Chondrocyte (in vitro differentiated cells): ENCODE data around the gene LMNTD2. TPM values are rescaled to one million over a fixed set of nuclear protein-coding genes. Genes with fewer than 3 reads are reported as not detected.

ENCODE experiments used
- DNase-seq: peaks from one replicate; pipeline ENCODE4 v3.0.0; 2021; ENCODE audit warnings: mixed read lengths, low spot score
- H3K27ac Mint-ChIP-seq: one replicate; pipeline ENCODE4 v1.8.0; 2021; ENCODE audit warnings: mild to moderate bottlenecking, moderate library complexity, mixed read lengths; ENCODE audit not compliant: unreplicated experiment
- H3K27me3 Mint-ChIP-seq: 2 replicates; pipeline ENCODE4 v1.8.0; 2021; ENCODE audit warnings: low read depth, mixed read lengths
- H3K36me3 Mint-ChIP-seq: 2 replicates; pipeline ENCODE4 v1.8.0; 2021; ENCODE audit warnings: low read depth, mixed read lengths
- H3K4me1 Mint-ChIP-seq: 2 replicates; pipeline ENCODE4 v1.8.0; 2021; ENCODE audit warnings: low read depth, mild to moderate bottlenecking, mixed read lengths
- H3K4me3 Mint-ChIP-seq: one replicate; pipeline ENCODE4 v1.8.0; 2021; ENCODE audit warnings: mild to moderate bottlenecking, moderate library complexity, mixed read lengths; ENCODE audit not compliant: unreplicated experiment
- H3K9me3 Mint-ChIP-seq: 2 replicates; pipeline ENCODE4 v1.8.0; 2021; ENCODE audit warnings: low read depth, mixed read lengths
- total RNA-seq: library from RNA; stranded (reverse); gene quantifications from 3 replicates; pipeline ENCODE4 v1.2.1, GENCODE V29; 2021
- TF ChIP-seq, protein P1 (sequence below): fragments of 200-600 bp; sonication (generic); IDR thresholded peaks from 2 replicates; pipeline ENCODE4 v1.5.0; 2021; ENCODE audit warnings: antibody characterized with exemption, mild to moderate bottlenecking, moderate library complexity

LMNTD2 gene
- total RNA-seq, 1 donor from 2014 or later, result 5.5 TPM

DNA sequence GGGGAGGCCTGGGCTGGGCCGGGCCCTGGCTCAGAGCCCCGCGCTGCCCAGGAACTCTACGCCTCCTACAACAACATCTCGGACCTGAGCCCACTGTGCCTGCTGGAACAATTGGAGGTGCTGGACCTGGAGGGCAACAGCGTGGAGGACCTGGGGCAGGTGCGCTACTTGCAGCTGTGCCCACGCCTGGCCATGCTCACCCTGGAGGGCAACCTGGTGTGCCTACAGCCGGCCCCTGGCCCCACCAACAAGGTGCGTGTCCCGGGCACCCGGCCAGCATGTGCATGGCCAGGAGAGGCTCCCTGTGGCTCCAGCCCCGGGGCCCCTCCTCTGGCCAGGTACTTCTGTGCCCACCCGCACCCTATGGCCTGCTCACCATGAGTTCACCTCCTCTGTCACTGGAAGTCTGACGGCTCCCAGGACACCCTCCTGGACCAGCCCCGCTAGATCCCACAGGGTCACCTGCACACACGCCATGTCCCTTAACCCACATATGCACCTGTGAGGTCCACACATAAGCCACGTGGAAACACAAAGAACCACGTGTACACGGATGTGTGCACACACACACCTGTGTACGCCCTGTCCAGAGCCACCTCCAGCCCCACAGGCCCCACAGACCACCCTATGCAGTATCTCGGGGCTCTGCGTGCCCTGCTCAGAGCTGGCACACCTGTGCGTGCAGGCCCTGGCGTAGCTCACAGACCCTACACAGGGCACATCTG lies 10.4 kb downstream of the LMNTD2 start:
- TF ChIP-seq, protein P1, sequence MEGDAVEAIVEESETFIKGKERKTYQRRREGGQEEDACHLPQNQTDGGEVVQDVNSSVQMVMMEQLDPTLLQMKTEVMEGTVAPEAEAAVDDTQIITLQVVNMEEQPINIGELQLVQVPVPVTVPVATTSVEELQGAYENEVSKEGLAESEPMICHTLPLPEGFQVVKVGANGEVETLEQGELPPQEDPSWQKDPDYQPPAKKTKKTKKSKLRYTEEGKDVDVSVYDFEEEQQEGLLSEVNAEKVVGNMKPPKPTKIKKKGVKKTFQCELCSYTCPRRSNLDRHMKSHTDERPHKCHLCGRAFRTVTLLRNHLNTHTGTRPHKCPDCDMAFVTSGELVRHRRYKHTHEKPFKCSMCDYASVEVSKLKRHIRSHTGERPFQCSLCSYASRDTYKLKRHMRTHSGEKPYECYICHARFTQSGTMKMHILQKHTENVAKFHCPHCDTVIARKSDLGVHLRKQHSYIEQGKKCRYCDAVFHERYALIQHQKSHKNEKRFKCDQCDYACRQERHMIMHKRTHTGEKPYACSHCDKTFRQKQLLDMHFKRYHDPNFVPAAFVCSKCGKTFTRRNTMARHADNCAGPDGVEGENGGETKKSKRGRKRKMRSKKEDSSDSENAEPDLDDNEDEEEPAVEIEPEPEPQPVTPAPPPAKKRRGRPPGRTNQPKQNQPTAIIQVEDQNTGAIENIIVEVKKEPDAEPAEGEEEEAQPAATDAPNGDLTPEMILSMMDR, result no peak
- H3K27ac Mint-ChIP-seq, result no peak overlapping the region
- no peaks in the 10 kb centered on the region for H3K27me3 Mint-ChIP-seq
- no peak for DNase-seq
- H3K4me3 Mint-ChIP-seq, result no peak overlapping the region
- H3K4me1 Mint-ChIP-seq, result no peaks in the 10 kb centered on the region
- H3K36me3 Mint-ChIP-seq, result peaks cover 3% of the 10 kb centered on the region
- H3K9me3 Mint-ChIP-seq, result no peaks in the 10 kb centered on the region

DNA sequence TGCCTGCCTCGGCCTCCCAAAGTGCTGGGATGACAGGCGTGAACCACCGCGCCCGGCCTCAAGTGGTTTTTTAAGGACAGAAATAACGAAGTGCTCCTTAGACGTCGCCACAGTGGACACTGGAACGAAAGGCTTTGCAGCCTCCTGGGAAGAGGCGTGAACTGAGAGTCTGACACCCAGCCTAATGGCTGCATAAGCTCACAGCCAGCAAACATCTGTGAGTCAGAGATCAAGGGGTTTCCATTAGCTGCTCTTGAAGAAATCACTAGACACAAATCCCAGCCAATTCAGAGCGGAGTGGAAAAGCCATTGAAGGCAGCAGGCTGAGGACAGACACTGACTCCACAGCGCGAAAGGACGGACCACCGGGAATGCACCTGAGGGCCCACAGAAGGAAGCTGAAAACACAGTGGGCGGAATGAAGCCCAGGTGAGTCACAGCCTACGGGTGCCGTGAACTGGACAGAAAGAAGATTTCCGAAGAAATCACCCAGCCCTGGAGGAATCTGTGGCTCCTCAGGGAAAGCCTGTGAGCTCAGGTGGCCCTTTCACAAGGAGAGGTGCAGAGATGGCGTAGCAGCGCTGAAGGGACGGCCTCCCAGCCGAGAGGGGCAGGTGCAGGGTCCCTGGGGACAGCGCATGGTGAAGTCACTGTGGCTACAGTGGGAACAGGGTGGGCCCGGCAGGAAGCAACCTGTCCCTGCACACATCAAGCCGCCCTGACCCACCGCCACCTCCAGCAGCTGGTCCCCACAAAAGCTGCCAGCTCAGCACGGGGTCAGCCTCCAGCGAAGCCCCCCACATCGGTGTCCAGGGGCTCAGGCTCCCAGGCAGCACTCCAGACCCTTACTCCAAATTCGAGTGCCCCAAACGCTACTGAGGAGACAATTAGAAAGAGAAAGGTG lies 11.6 kb downstream of the LMNTD2 start:
- no peak overlapping the region for H3K4me3 Mint-ChIP-seq
- TF ChIP-seq, protein P1, result no peak
- DNase-seq, result no peak
- H3K27me3 Mint-ChIP-seq, result no peaks in the 10 kb centered on the region
- H3K9me3 Mint-ChIP-seq, result no peaks in the 10 kb centered on the region
- no peak overlapping the region for H3K27ac Mint-ChIP-seq
- H3K36me3 Mint-ChIP-seq, result peaks cover 3% of the 10 kb centered on the region
- no peaks in the 10 kb centered on the region for H3K4me1 Mint-ChIP-seq

DNA sequence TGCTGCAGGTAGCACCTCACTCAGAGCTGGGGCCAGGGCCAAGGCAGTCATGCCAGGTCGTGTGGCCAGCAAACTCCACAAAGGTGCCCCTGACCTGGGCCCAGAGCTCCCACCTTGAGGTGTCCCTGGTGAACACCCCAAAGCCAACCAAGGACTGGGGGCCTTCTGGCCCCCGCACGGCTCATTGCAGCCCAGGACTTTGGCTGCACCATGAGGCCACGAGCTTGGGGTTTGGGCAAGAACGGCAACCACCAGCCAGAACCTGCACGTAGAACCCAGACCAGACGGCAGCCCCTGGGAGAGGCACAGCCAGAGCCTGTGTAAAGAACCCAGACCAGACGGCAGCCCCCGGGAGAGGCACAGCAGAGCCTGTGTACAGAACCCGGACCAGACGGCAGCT lies 15.4 kb downstream of the LMNTD2 start:
- H3K27ac Mint-ChIP-seq, result no peak overlapping the region
- H3K27me3 Mint-ChIP-seq, result no peaks in the 10 kb centered on the region
- TF ChIP-seq, protein P1, result no peak
- H3K36me3 Mint-ChIP-seq, result peaks cover 1% of the 10 kb centered on the region
- H3K4me3 Mint-ChIP-seq, result no peak overlapping the region
- no peaks in the 10 kb centered on the region for H3K4me1 Mint-ChIP-seq
- H3K9me3 Mint-ChIP-seq, result no peaks in the 10 kb centered on the region
- DNase-seq, result no peak

DNA sequence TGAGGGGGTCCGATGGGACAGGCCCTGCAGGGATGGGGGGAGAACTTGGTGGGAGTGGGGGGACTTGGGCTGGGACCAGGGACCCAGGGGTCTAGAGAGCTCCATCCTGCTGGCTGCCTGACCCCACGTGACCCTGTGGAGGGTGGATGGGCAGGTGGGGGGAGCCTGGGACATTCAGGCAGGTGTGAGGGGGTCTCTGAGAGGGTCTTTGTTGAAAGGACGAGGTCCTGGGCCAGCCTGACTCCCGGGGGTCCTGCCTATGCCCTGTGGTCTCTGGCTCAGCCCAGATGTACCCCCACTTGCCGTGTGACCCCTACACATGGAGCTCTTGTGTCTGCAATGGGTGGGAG lies 15.7 kb downstream of the LMNTD2 start:
- DNase-seq, result no peak
- H3K4me3 Mint-ChIP-seq, result no peak overlapping the region
- H3K4me1 Mint-ChIP-seq, result no peaks in the 10 kb centered on the region
- H3K27me3 Mint-ChIP-seq, result no peaks in the 10 kb centered on the region
- H3K9me3 Mint-ChIP-seq, result no peaks in the 10 kb centered on the region
- H3K27ac Mint-ChIP-seq, result no peak overlapping the region
- peaks cover 1% of the 10 kb centered on the region for H3K36me3 Mint-ChIP-seq
- TF ChIP-seq, protein P1, result no peak

DNA sequence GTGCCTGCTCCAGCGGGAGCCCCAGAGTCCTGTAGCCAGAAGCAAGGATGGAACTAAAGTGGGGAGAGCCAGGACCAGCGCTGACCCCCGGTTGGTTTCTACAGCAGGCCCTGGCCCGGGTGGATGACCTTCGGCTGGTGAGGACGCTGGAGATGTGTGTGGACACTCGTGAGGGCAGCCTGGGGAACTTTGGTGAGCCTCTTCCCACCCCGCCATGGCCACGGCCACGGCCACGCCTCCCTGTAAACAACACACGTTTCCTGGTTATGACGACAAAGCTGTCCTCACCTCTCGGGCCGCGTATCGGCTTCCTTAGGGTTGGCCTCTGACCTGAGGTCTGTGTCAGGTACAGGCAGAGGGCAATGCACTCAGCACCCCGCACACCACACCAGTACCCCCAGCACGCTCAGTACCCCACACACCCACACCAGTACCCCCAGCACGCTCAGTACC lies 19.1 kb downstream of the LMNTD2 start:
- Mint-ChIP-seq H3K9me3 (no peaks in the 10 kb centered on the region), H3K36me3 (peaks cover 1% of the 10 kb centered on the region), H3K4me1 (peaks cover under 1% of the 10 kb centered on the region), H3K4me3 (no peak overlapping the region), H3K27me3 (no peaks in the 10 kb centered on the region), H3K27ac (no peak overlapping the region)
- TF ChIP-seq, protein P1, result no peak
- no peak for DNase-seq
